K562 (cell line): Measurements from ENCODE around the gene CPT1B. TPM values are rescaled to one million over a fixed set of nuclear protein-coding genes. Genes with fewer than 3 reads are reported as not detected.

Source experiments
- ATAC-seq: fragments of 200-7000 bp; cut with Tn5 transposase; 3 replicates; pipeline ENCODE4 v1.9.1; 2020; ENCODE audit warnings: moderate library complexity
- BruUV-seq: library from RNA; stranded (reverse); fragments of 400-500 nt; replicated peaks from 2 replicates; lab custom pipeline; 2021; lab: Mats Ljungman, UMichigan
- CTCF ChIA-PET: fragments of 300-600 bp; formaldehyde crosslinking; extraction: SDS; loops from one replicate; lab custom pipeline; 2021; ENCODE audit warnings: low intra/inter-chr PET ratio; lab: Yijun Ruan, JAX
- POLR2A ChIA-PET: fragments of 300-600, 350-650 bp; sonication (Branson Sonifier 250); formaldehyde crosslinking; extraction: SDS; loops from one replicate; lab custom pipeline; 2021; ENCODE audit warnings: antibody characterized with exemption, inconsistent platforms; lab: Yijun Ruan, JAX
- DNase-seq, 4 experiments: peaks; one replicate each; pipeline versions ENCODE4 v3.0.0 to v3.0.0-alpha.2; 2011 to 2018; ENCODE audit warnings: low spot score in 3 of 4, mixed read lengths in 3 of 4; ENCODE audit errors: extremely low read depth in 1 of 4
- FAIRE-seq: peaks from 2 replicates; lab custom pipeline; 2011; peaks lifted over from hg19 to GRCh38; lab: Jason Lieb, UNC
- H2AFZ ChIP-seq: 2 replicates; pipeline ENCODE4 v1.6.0; 2011; ENCODE audit warnings: low read depth, low read length, control low read depth, inconsistent platforms
- H3K27ac ChIP-seq: fragments of 200-600 bp; 3 replicates; pipeline ENCODE4 v1.8.0; 2011; ENCODE audit warnings: low read depth, mild to moderate bottlenecking, control low read depth, inconsistent platforms, low read length, moderate library complexity, mixed read lengths; ENCODE audit errors: extremely low read depth
- H3K27me3 ChIP-seq, 2 experiments: fragments of 300-600 bp in 1 of 2; 2 replicates in 1 of 2; 3 replicates in 1 of 2; pipeline versions ENCODE4 v1.6.0 to v1.8.0; 2011; ENCODE audit warnings: inconsistent platforms in 2 of 2, low read length in 2 of 2, mild to moderate bottlenecking in 1 of 2, mixed read lengths in 1 of 2, moderate library complexity in 1 of 2; ENCODE audit not compliant: control insufficient read depth in 2 of 2, insufficient read depth in 2 of 2
- H3K36me3 ChIP-seq: fragments of 300-600 bp; 3 replicates; pipeline ENCODE4 v1.8.0; 2011; ENCODE audit warnings: mild to moderate bottlenecking, low read length, inconsistent platforms; ENCODE audit not compliant: control insufficient read depth, insufficient read depth
- H3K4me1 ChIP-seq, 2 experiments: fragments of 200-600 bp in 1 of 2; replicated peaks in 1 of 2; 2 replicates in 1 of 2; 3 replicates in 1 of 2; pipeline versions ENCODE4 v1.5.1 to v1.8.0; 2011; ENCODE audit warnings: inconsistent platforms in 2 of 2, low read length in 2 of 2, mild to moderate bottlenecking in 1 of 2, mixed read lengths in 1 of 2, moderate library complexity in 1 of 2; ENCODE audit not compliant: control insufficient read depth in 2 of 2, insufficient read depth in 2 of 2
- H3K4me2 ChIP-seq: 2 replicates; pipeline ENCODE4 v1.6.1; 2011; ENCODE audit warnings: low read length, control low read depth, inconsistent platforms, mixed read lengths; ENCODE audit not compliant: insufficient read depth
- H3K4me3 ChIP-seq: fragments of 200-600 bp; sonication (generic), shearing (Covaris generic); 2 replicates; pipeline ENCODE4 v1.5.1; 2016; ENCODE audit warnings: control low read depth, inconsistent platforms
- H3K79me2 ChIP-seq: fragments of 200-600 bp; 3 replicates; pipeline ENCODE4 v1.8.0; 2011; ENCODE audit warnings: low read length, inconsistent platforms; ENCODE audit not compliant: control insufficient read depth, insufficient read depth
- H3K9ac ChIP-seq, 2 experiments: 2 replicates each; pipeline versions ENCODE4 v1.6.0 to v1.6.1; 2011; ENCODE audit warnings: low read depth in 2 of 2, low read length in 2 of 2, control low read depth in 1 of 2, inconsistent platforms in 1 of 2, mild to moderate bottlenecking in 1 of 2, mixed read lengths in 1 of 2; ENCODE audit not compliant: insufficient read depth in 1 of 2
- H3K9me1 ChIP-seq: one replicate; pipeline ENCODE4 v1.6.0; 2011; ENCODE audit warnings: inconsistent platforms, mild to moderate bottlenecking, low read length, moderate library complexity; ENCODE audit not compliant: control insufficient read depth, insufficient read depth
- H3K9me3 ChIP-seq: replicated peaks from 2 replicates; pipeline ENCODE4 v1.5.1; 2011; ENCODE audit warnings: low read depth, low read length, inconsistent platforms; ENCODE audit not compliant: control insufficient read depth, insufficient read depth
- H4K20me1 ChIP-seq: replicated peaks from 2 replicates; pipeline ENCODE4 v1.6.1; 2011; ENCODE audit warnings: low read length, inconsistent platforms, mixed read lengths; ENCODE audit not compliant: control insufficient read depth, insufficient read depth
- PML ChIP-seq: IDR thresholded peaks from 2 replicates; pipeline ENCODE4 v1.6.1; 2012; ENCODE audit warnings: low read length, inconsistent platforms
- POLR3A ChIP-seq: IDR thresholded peaks from 2 replicates; pipeline ENCODE4 v1.6.1; 2011; ENCODE audit warnings: borderline replicate concordance, mild to moderate bottlenecking, moderate library complexity; ENCODE audit not compliant: insufficient read length, insufficient read depth; ENCODE audit errors: extremely low read depth
- TFAP4 ChIP-seq: sonication (generic); formaldehyde crosslinking; IDR thresholded peaks from 2 replicates; pipeline ENCODE4 v1.8.0; 2022; ENCODE audit warnings: missing genetic modification reagents, mild to moderate bottlenecking, moderate library complexity, borderline replicate concordance
- WGBS: fragments of 100-300 bp; shearing (Covaris generic); methylation state at CpG from one replicate; pipeline ENCODE4 v1.1.6; 2016; ENCODE audit warnings: low coverage, mixed read lengths; ENCODE audit not compliant: insufficient coverage; ENCODE audit errors: missing lambda C conversion rate; 5-methylcytosine and 5-hydroxymethylcytosine counted together
- in situ Hi-C: fragments of 300-500 bp; cut with MboI; formaldehyde crosslinking; loops from 4 replicates; pipeline ENCODE4 v1.15.0; 2018; ENCODE audit warnings: inconsistent platforms, mixed read lengths
- intact Hi-C: fragments of 100-400 bp; cut with micrococcal nuclease; formaldehyde crosslinking; loops from 2 replicates; pipeline ENCODE4 v1.14.2; 2022
- polyA plus RNA-seq, 8 experiments: library from polyadenylated mRNA; depleted of rRNA in 4 of 8; stranded (reverse) in 5 of 8; unstranded in 3 of 8; fragments of >200 nt; fragmentation: Nextera tagmentation in 2 of 8; fragmentation: Illumina TruSeq in 1 of 8; extraction: Ambion mirVana in 2 of 8; extraction: Trizol in 1 of 8; gene quantifications; 2 replicates each; pipeline versions ENCODE4 v1.2.1 to v1.2.3, GENCODE V29; 2011 to 2014; ENCODE audit warnings: inconsistent platforms in 1 of 8, missing spikeins in 1 of 8
- total RNA-seq, 7 experiments: library from RNA; depleted of rRNA in 6 of 7; stranded (reverse); fragments of >200 nt in 6 of 7; fragmentation: Illumina TruSeq in 2 of 7; extraction: Trizol in 2 of 7; gene quantifications; 2 replicates each; pipeline versions ENCODE4 v1.2.1 to v1.2.3, GENCODE V29; 2011 to 2021; ENCODE audit warnings: low replicate concordance in 1 of 7

CPT1B gene
- total and polyA plus RNA-seq, 9 of the 15 experiments (the other 6 are each of a cell fraction or from before 2014, with no cell fraction given), result 0.35 to 6.1 (median 2.6) TPM

GRCh38 chr22:50612528-50613221 is 34.4 kb upstream of the CPT1B start (continued):
- no peak for TF ChIP-seq TFAP4 (CRISPR knock-in tag)
- no peak for TF ChIP-seq POLR3A

GRCh38 chr22:50612168-50612527 is 33.9 kb upstream of the CPT1B start:
- Histone ChIP-seq H3K36me3 (no peaks in the 10 kb centered on the region), H3K9me1 (no peaks in the 10 kb centered on the region), H3K4me3 (no peak overlapping the region), H3K27me3 (peaks cover 17 to 47% of the 10 kb centered on the region in 2 experiments; a peak in 4 of 5 replicates), H3K4me1 (peaks cover 13 to 15% of the 10 kb centered on the region in 2 experiments; a peak in 4 of 5 replicates), H3K9ac (peak overlapping the region in 1 of 2 experiments; percentile 81; a peak in 2 of 4 replicates), H3K79me2 (no peaks in the 10 kb centered on the region), H3K27ac (no peak overlapping the region), H2AFZ (no peak overlapping the region), H4K20me1 (no peaks in the 10 kb centered on the region), H3K4me2 (peak overlapping the region; percentile 61), H3K9me3 (no peaks in the 10 kb centered on the region)
- FAIRE-seq (no peak), DNase-seq (no peak), ATAC-seq (no peak)
- no peak for TF ChIP-seq PML
- intact Hi-C loops, result no loop called here
- POLR2A ChIA-PET, result interaction anchor here (0.5 to 1.1 kb wide), 3 partner anchors 8 to 17 kb away, joined by 3 to 4 read pairs (median 3); no protein-coding TSS in a partner anchor
- CTCF ChIA-PET, result no interaction called here
- in situ Hi-C loops, result loop anchor here (5.0 kb wide), 1 partner anchor 35 kb away; the partner anchor contains the start of gene CPT1B
- no TSS peak for BruUV-seq
- WGBS, result 24% methylated on average over 6 of the region's 6 CpGs
